HG03575 (cell line): ENCODE measurements around the gene CADPS.

Experiments used
- ATAC-seq: cut with Tn5 transposase; IDR thresholded peaks from one replicate; pipeline ENCODE4 v1.9.1; 2021; ENCODE audit not compliant: unreplicated experiment, insufficient number of reproducible peaks, low FRiP score; ENCODE audit errors: extremely low read depth

CADPS gene

GRCh38 chr3:62621925-62622324, 253.3 kb downstream of the CADPS start:
- ATAC-seq, result no peak

DNA sequence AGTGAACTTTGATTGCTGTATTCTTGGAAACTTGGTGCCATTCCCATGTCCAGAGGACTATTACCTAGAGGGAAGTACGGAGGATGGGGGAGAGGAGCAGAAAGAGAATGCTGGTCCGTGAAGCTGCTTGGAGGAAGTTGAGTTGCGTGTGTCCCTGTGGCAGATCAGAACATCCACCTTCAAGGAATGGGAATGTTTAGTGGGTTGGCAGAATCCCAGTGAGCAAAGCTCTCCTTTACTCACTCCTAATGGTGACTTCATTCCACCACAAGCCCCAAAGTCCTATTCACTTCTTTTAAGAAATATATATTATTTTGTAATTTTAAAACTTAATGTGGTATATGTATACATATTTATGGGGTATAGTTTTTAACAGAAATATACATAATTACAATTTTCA, 254.0 kb downstream of the CADPS start:
- no peak for ATAC-seq

DNA sequence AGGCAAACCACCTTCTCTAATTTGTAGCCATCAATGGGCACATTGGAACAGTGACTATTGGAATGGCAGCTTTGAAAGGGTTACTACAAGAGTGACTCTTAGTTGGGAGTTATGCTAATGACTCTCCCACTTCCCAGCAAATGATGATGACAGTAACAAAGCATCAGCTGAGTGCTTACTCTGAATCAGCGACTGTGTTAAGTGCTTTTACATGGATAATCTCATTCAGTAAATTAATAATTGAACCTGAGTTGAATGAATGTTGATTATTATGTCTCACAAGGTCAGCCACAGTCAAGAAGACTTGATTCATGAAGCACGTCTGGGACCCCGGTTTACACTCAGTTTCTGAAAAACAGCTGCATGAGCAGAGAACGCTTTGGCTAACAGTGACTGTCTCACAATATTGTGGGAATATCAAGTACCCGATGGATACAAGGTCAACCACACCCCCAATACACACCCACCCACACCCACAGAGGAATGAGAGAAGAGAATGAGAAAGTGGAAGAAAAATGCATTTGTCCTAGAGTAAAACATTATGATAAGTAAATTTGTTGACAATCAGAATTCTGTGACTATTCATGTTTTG, 259.9 kb downstream of the CADPS start:
- no peak for ATAC-seq

DNA sequence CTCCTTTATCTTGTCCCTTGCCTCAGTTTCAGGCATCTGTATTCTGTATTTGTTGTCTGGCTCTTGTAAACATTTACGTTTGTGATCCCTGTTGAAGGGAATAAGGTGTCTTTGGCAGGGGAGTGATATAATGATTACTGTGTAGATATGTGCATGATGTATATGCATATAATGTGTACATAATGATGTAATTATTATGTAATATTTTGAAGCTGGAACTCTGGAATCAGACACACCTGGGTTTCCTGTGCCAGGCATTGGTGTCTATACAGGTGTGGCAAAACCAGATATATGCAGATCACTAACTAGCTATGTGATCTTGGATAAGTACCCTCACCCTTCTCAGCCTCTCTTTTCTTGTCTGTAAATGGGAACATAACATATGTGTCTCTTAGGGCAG, 260.7 kb downstream of the CADPS start:
- ATAC-seq, result no peak

DNA sequence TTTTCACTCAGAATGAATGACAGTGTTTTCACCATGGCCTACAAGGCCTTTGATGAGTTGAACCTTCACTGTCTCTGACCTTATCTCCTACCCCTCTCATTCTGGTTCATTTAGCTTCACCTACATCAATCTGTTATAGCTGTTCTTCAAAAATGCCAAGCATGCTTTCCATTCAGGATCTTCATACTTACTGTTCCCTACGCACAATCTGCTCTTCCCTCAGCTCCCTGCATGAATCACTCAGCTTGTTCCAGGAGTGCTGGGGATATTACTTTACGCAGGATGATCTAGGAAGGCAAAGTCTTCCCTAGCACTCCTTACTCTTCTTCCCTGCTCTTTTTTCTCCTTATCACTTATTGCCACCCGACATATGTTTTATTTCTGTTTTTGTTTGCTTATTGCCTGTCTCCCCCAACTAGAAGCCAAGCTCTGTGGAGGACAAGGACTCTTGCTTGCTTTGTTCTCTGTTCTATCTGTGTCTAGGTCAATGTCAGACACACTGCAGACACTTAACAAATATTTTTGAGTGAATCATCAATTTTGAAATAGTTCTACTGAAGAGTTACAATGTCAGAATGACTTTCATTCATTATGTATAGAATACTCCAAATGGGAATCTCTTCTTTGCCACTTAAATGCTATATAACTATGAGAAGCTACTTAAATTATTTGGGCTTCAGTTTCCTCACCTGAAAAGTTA, 263.5 kb downstream of the CADPS start:
- ATAC-seq, result no peak

DNA sequence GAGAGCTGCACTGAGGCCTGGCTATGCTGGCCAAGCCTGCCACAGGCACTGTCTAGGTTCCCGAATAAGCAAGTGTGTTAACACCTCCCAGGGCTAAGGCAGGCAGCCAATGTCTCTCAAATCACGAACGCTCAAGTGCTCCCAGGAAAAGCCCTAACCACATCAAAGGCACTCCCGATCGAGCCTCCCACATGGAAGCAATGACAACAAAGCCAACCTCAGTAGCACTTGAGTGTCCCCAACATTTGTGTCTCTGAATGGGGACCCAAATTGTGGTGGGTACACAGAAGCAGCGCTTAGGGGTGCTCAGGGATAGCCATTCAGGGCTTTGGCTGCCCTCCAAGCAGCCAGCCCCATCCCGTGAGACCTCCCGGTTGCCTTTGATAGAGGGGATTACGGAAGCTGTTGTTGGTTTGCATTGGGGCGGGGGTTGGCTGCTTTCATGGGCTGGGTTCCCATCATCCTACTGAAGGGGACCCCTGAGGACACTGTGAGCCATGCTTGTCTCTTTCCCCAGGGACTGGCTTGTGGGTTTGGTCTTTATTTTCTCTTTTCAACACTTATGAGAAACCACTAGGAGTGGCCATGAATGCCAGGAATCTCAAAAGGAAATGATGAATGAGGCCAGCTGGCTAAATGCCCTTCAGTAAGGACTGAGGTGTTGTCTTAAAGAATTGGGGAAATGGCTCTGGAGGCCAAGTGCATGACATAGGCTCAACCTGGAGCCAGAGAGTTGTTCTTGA, 267.8 kb downstream of the CADPS start:
- ATAC-seq, result no peak

GRCh38 chr3:62605413-62606068, 269.7 kb downstream of the CADPS start:
- no peak for ATAC-seq

GRCh38 chr3:62604751-62605351, 270.4 kb downstream of the CADPS start:
- no peak for ATAC-seq

DNA sequence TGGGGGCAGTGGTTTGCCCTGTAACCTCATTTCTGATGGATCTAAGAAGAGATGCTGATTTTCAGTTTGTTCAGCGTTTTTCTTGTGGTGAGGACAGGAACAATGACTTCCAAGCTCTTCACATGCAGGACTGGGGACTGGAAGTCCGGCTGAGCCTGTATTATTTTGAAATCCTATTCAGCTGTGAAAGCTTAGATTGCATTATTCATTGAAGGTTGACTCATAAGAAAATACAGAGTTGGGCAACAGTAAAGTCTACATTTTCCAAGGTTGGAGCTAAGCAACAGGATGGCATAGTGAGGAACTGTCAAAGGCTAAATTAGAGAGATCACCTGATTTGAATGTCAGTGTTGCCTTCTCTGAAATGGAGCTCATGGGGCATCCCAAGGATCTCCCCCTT, 270.9 kb downstream of the CADPS start:
- ATAC-seq, result no peak

DNA sequence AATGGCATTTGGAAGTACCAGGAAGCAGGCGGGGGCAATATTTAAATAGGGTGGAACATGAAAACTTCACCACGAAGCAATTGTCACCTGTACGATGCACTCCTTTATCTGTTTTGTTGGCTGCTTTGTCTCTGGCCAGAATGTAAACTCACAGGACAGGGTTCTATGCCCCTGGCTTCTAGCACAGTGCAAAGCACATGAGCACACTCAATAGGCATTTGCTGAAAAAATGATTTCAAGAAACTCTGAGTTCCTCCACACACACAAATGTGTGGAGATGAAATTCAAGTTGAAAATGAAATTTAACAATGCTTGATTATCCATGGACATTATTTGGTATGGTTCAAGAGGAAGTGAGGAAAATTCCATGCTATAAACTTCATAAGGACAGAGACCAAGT, 272.2 kb downstream of the CADPS start:
- ATAC-seq, result no peak

- ATAC-seq, result no peak
These were observed 273.0 kb downstream of the CADPS start for GRCh38 chr3:62602129-62602770.

DNA sequence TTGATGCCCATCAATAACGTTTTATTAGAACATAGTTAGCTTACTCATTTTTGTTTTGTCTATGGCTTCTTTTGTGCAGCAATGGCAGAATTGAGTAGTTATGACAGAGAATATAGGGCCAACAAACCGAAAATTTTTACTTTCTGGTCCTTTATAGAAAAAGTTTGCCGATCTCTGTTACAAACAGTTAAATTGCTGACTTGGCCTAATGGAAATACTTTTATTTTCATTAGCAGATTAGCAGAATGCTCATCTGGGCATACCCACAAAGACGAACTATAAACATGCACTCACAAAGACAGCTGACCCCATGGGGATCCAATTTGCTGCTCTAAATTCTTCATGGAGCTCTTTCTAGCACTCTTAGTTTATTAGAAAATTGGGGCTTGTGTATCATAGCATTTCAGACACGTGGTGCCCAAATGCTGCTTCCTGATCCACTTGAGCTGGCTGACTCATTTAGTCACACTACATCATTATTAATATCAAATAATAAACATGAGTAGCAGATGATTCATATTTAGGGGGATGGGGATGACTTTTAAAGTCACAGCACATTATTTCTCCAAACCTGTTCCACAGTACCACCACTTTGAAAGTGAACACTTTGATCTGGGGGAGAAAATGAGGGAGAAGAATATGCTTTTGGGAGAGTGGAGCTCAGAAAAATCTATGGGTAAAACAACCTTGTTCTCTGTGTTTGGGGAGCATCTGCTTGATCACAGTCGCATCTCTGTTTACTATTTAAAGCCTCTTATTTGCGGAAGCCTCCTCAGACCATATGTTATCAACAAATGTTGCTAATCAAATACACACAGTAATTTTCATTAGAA, 273.8 kb downstream of the CADPS start:
- no peak for ATAC-seq

DNA sequence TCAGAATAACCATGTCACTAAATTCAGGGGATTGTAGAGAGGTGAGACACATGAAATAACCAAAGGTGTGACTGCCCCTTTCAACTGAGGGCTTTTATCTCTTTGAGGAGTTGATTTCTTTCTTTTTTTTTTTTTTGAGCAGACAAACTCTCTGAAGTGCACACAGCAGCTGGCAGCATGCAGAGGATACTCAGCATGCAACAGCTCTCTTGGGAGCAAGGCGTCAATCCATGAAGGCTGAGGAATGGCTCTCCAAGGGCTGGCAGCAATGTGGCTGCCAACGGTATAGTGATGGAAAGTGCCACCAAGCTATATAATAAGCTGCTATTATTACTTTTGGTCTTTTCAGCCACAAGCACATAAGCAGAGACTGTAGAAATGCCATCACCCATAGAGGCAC, 275.2 kb downstream of the CADPS start:
- no peak for ATAC-seq

DNA sequence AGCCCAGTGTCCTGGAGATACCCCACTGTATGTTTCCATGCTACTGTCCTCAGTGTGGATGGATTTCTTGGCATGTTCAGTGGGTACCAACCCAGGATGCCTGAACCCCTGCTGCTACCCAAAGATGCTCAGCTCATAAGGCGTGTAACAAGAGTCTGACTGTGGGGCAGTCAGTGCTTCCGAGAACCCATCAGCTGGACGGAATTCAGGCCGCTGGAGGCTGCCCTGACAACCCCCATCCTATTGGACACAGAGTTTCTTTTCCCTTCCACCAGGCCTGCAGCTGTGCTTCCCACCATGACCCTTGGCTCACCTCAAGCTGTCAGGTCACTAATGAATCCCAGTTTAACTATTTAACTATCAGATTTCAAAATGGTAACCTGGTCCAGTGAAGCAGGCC, 277.7 kb downstream of the CADPS start:
- no peak for ATAC-seq

- ATAC-seq, result no peak
These were observed 282.8 kb downstream of the CADPS start for GRCh38 chr3:62592408-62592807.

DNA sequence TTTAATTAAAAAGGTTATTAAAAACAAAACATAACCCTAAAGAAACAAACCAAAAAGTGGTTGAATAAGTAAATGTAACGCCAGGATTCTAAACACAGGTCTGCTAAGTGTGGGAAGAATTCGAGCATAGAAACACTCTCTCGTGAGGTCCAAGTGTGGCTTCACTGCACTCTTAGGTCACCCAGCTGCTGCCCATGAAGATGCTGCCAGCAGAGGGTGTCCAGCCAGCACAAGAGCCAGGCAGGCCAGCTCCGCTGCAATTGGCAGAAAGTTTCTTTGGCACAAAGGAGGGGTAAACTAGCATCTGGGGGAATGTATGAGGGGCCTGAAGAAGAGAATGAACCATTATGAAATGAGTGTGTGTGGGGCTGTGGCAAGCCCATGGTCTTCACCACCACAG, 286.1 kb downstream of the CADPS start:
- ATAC-seq, result no peak

- no peak for ATAC-seq
These were observed 287.6 kb downstream of the CADPS start for GRCh38 chr3:62587579-62588031.

GRCh38 chr3:62587169-62587568, 288.0 kb downstream of the CADPS start:
- ATAC-seq, result no peak
